ENCODE results near the gene FKBP11. TPM values are rescaled to one million over a fixed set of nuclear protein-coding genes. Genes with fewer than 3 reads are reported as not detected.
A peak's percentile ranks its signal among the peaks of the same experiment; 100 is the strongest.

Gene FKBP11
- total RNA-seq, 1 donor from 2014 or later: 44.6 TPM

- Mint-ChIP-seq H3K4me3 (peak overlapping the region; percentile 89), H3K4me1 (ENCODE audit: unreplicated experiment) (peaks cover 19% of the 10 kb centered on the region), H3K9me3 (no peaks in the 10 kb centered on the region), H3K36me3 (no peaks in the 10 kb centered on the region), H3K27ac (peak overlapping the region; percentile 89), H3K27me3 (peaks cover 87% of the 10 kb centered on the region)
- DNase-seq (ENCODE audit: extremely low spot score, unreplicated experiment): no peak
- TF ChIP-seq CTCF (conservative IDR thresholded peaks at IDR 0.05): no peak
Observed at GRCh38 chr12:48970702-48971334, 45.5 kb upstream of the FKBP11 start.

- peaks cover 19% of the 10 kb centered on the region for H3K4me1 Mint-ChIP-seq (ENCODE audit: unreplicated experiment)
- H3K4me3 Mint-ChIP-seq: peak overlapping the region; percentile 89
- H3K27ac Mint-ChIP-seq: peak overlapping the region; percentile 89
- H3K36me3 Mint-ChIP-seq: no peaks in the 10 kb centered on the region
- H3K27me3 Mint-ChIP-seq: peaks cover 87% of the 10 kb centered on the region
- TF ChIP-seq CTCF (conservative IDR thresholded peaks at IDR 0.05): peak; percentile 21
- no peak for DNase-seq (ENCODE audit: extremely low spot score, unreplicated experiment)
- H3K9me3 Mint-ChIP-seq: no peaks in the 10 kb centered on the region
Observed at GRCh38 chr12:48969833-48970701, 44.8 kb upstream of the FKBP11 start.

GRCh38 chr12:48969160-48969771, 44.0 kb upstream of the FKBP11 start:
- Mint-ChIP-seq H3K4me1 (ENCODE audit: unreplicated experiment) (peaks cover 19% of the 10 kb centered on the region), H3K4me3 (peak overlapping the region; percentile 59), H3K36me3 (no peaks in the 10 kb centered on the region), H3K27me3 (peaks cover 85% of the 10 kb centered on the region), H3K27ac (no peak overlapping the region), H3K9me3 (no peaks in the 10 kb centered on the region)
- DNase-seq (ENCODE audit: extremely low spot score, unreplicated experiment): no peak
- TF ChIP-seq CTCF (conservative IDR thresholded peaks at IDR 0.05): no peak

GRCh38 chr12:48968467-48968866, 43.2 kb upstream of the FKBP11 start:
- no peak for DNase-seq (ENCODE audit: extremely low spot score, unreplicated experiment)
- Mint-ChIP-seq H3K27me3 (peaks cover 77% of the 10 kb centered on the region), H3K4me3 (peak overlapping the region; percentile 5), H3K4me1 (ENCODE audit: unreplicated experiment) (peaks cover 19% of the 10 kb centered on the region), H3K9me3 (no peaks in the 10 kb centered on the region), H3K27ac (no peak overlapping the region), H3K36me3 (no peaks in the 10 kb centered on the region)
- TF ChIP-seq CTCF (conservative IDR thresholded peaks at IDR 0.05): no peak

- Mint-ChIP-seq H3K4me1 (ENCODE audit: unreplicated experiment) (peaks cover 19% of the 10 kb centered on the region), H3K27me3 (peaks cover 72% of the 10 kb centered on the region), H3K27ac (no peak overlapping the region), H3K4me3 (peak overlapping the region; percentile 5), H3K36me3 (no peaks in the 10 kb centered on the region), H3K9me3 (no peaks in the 10 kb centered on the region)
- no peak for DNase-seq (ENCODE audit: extremely low spot score, unreplicated experiment)
- no peak for TF ChIP-seq CTCF (conservative IDR thresholded peaks at IDR 0.05)
Observed at GRCh38 chr12:48967991-48968390, 42.7 kb upstream of the FKBP11 start.

Data from type B pancreatic cell (in vitro differentiated cells).